CD4-positive, alpha-beta T cell (primary cell): ENCODE measurements around the gene INSR. TPM values are rescaled to one million over a fixed set of nuclear protein-coding genes. Genes with fewer than 3 reads are reported as not detected.

Experiments used
- ATAC-seq: fragments of 200-7000 bp; cut with Tn5 transposase; one replicate; pipeline ENCODE4 v1.10.0; 2022; ENCODE audit warnings: mild to moderate bottlenecking; ENCODE audit not compliant: poor library complexity
- CTCF ChIA-PET: fragments of 350-600 bp; sonication (Branson Sonifier 250); formaldehyde crosslinking; loops from one replicate; lab custom pipeline; 2021; ENCODE audit warnings: antibody characterized with exemption, inconsistent platforms; lab: Charles Lee
- POLR2A ChIA-PET: fragments of 350-600 bp; sonication (Branson Sonifier 250); formaldehyde crosslinking; loops from one replicate; lab custom pipeline; 2021; ENCODE audit warnings: antibody characterized with exemption, inconsistent platforms; lab: Charles Lee
- DNase-seq, 14 experiments: peaks; one replicate each; pipeline ENCODE4 v3.0.0-alpha.2; 2013 to 2020; ENCODE audit warnings: mixed read lengths in 2 of 14
- H3K27ac ChIP-seq, 2 donors: one replicate each; pipeline versions ENCODE4 v1.5.1 to v1.7.0; 2013; ENCODE audit warnings: low read length in 2 of 2, low read depth in 1 of 2, mild to moderate bottlenecking in 1 of 2
- H3K27me3 ChIP-seq, 2 experiments: 1 replicate in 1 of 2; 2 replicates in 1 of 2; pipeline versions ENCODE4 v1.6.1 to v1.7.0; 2013; ENCODE audit warnings: low read length in 2 of 2, control low read depth in 1 of 2, mild to moderate bottlenecking in 1 of 2, moderate library complexity in 1 of 2; ENCODE audit not compliant: insufficient read depth in 2 of 2, control insufficient read depth in 1 of 2
- H3K36me3 ChIP-seq: one replicate; pipeline ENCODE4 v1.6.1; 2013; ENCODE audit warnings: low read length, control low read depth; ENCODE audit not compliant: insufficient read depth
- H3K4me1 ChIP-seq: one replicate; pipeline ENCODE4 v1.6.1; 2013; ENCODE audit warnings: low read length, control low read depth; ENCODE audit not compliant: insufficient read depth
- H3K4me3 ChIP-seq: one replicate; pipeline ENCODE4 v1.5.1; 2013; ENCODE audit warnings: mild to moderate bottlenecking, low read length, moderate library complexity
- H3K9me3 ChIP-seq, 2 experiments: 1 replicate in 1 of 2; 2 replicates in 1 of 2; pipeline versions ENCODE4 v1.6.1 to v1.7.0; 2013; ENCODE audit warnings: low read length in 2 of 2, mild to moderate bottlenecking in 2 of 2, control low read depth in 1 of 2, moderate library complexity in 1 of 2; ENCODE audit not compliant: control insufficient read depth in 1 of 2, insufficient read depth in 1 of 2
- H3K27ac Mint-ChIP-seq: one replicate; pipeline ENCODE4 v1.8.0; 2020; ENCODE audit warnings: mixed read lengths
- H3K27me3 Mint-ChIP-seq: one replicate; pipeline ENCODE4 v1.8.0; 2021; ENCODE audit warnings: mixed read lengths
- H3K36me3 Mint-ChIP-seq: one replicate; pipeline ENCODE4 v1.8.0; 2021; ENCODE audit warnings: low read depth, mixed read lengths
- H3K4me1 Mint-ChIP-seq: one replicate; pipeline ENCODE4 v1.8.0; 2021; ENCODE audit warnings: low read depth, mixed read lengths
- H3K4me3 Mint-ChIP-seq: one replicate; pipeline ENCODE4 v1.8.0; 2020; ENCODE audit warnings: mild to moderate bottlenecking, mixed read lengths
- H3K9me3 Mint-ChIP-seq: one replicate; pipeline ENCODE4 v1.8.0; 2020; ENCODE audit warnings: mixed read lengths
- intact Hi-C, 2 experiments: fragments of 100-400 bp; cut with DNase I in 1 of 2; cut with micrococcal nuclease in 1 of 2; formaldehyde crosslinking; loops; one replicate each; pipeline versions ENCODE4 v1.15.1 to v1.9.0; 2023 to 2025; cut with DNase I, micrococcal nuclease
- total RNA-seq, 174 experiments: library from RNA in 2 of 174; stranded (reverse) in 2 of 174; gene quantifications; one replicate each; pipeline ENCODE4 v1.2.3 and lab custom pipeline; 2021 to 2026
- TF ChIP-seq, protein P1 (sequence below): fragments of 200-600 bp; IDR thresholded peaks from one replicate; pipeline ENCODE4 v1.8.0; 2022; ENCODE audit warnings: antibody characterized with exemption, mild to moderate bottlenecking

Gene INSR
- total RNA-seq, 2 experiments from 2014 or later: 1.8 to 3.0 TPM

DNA sequence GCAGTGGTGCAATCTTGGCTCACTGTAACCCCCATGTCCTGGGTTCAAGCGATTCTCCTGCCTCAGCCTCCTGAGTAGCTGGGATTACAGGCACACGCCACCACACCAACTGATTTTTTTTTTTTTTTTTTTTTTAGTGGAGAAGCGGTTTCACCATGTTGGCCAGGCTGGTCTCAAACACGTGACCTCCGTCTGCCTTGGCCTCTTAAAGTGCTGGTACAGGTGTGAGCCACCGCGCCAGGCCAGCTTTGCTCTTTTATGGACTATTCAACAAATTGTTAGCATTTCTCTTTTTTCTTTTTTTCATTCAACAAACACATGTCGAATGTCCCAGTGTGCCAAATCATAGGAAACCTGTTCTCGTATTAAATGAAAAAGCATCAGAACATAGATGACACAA, 99.6 kb downstream of the INSR start:
- no peak overlapping the region for H3K27ac ChIP-seq
- intact Hi-C loops: loop anchor here in 1 of 2 experiments (2.0 to 10.0 kb wide), 4 partner anchors 47 to 1090 kb away; partner anchors contain the start of gene TIMM44
- ATAC-seq (no peak), DNase-seq (no peak)
- H3K27me3 Mint-ChIP-seq: peaks cover 9% of the 10 kb centered on the region
- no peaks in the 10 kb centered on the region for H3K9me3 Mint-ChIP-seq
- H3K36me3 Mint-ChIP-seq: peaks cover 10% of the 10 kb centered on the region
- H3K4me1 ChIP-seq: peaks cover 42% of the 10 kb centered on the region
- peaks cover 0 to 6% of the 10 kb centered on the region in 2 experiments for H3K27me3 ChIP-seq
- no peak overlapping the region for H3K27ac Mint-ChIP-seq
- H3K9me3 ChIP-seq: no peaks in the 10 kb centered on the region
- POLR2A ChIA-PET: no interaction called here
- no peak overlapping the region for H3K4me3 ChIP-seq
- peaks cover 31% of the 10 kb centered on the region for H3K4me1 Mint-ChIP-seq
- no peak overlapping the region for H3K4me3 Mint-ChIP-seq
- CTCF ChIA-PET: interaction anchor here (0.6 to 0.7 kb wide), 2 partner anchors 25 to 98 kb away, joined by 3 read pairs; no protein-coding TSS in a partner anchor
- TF ChIP-seq, protein P1, sequence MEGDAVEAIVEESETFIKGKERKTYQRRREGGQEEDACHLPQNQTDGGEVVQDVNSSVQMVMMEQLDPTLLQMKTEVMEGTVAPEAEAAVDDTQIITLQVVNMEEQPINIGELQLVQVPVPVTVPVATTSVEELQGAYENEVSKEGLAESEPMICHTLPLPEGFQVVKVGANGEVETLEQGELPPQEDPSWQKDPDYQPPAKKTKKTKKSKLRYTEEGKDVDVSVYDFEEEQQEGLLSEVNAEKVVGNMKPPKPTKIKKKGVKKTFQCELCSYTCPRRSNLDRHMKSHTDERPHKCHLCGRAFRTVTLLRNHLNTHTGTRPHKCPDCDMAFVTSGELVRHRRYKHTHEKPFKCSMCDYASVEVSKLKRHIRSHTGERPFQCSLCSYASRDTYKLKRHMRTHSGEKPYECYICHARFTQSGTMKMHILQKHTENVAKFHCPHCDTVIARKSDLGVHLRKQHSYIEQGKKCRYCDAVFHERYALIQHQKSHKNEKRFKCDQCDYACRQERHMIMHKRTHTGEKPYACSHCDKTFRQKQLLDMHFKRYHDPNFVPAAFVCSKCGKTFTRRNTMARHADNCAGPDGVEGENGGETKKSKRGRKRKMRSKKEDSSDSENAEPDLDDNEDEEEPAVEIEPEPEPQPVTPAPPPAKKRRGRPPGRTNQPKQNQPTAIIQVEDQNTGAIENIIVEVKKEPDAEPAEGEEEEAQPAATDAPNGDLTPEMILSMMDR: no peak
- H3K36me3 ChIP-seq: no peaks in the 10 kb centered on the region

DNA sequence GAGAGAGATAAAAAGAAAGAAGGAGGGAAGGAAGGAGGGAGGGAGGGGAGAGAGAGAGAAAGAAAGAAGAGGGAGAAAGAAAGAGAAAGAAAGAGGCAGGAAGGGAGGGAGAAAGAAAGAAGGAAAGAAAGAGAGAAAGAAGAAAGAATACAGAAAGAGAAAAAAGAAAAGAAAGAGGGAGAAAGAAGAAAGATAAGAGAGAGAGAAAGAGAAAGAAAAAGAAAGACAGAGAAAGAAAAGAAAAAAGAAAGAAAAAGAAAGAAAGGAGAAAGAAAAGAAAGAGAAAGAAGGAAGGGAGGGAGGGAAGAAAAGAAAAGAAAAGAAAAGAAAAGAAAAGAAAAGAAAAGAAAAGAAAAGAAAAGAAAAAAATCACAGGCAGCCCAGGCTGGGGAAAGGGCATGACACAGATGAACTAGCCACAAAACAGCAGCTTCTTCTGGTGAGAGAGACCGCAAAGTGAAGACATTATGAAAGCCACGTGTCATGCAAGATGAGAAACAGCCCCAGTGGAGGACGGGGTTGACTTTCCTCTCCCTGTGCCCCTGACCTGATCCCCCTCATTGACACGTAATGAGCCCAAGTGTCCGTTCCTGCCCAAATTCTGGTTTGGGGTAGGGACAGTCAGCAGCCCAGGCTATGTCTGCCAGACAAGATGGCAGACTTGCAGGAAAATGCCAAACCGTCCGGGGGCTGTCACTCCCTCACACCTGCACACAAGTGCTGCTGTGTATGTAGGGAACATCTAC, 102.1 kb downstream of the INSR start:
- H3K9me3 Mint-ChIP-seq: no peaks in the 10 kb centered on the region
- Histone ChIP-seq H3K36me3 (no peaks in the 10 kb centered on the region), H3K9me3 (no peaks in the 10 kb centered on the region), H3K27ac (no peak overlapping the region), H3K4me3 (peak overlapping the region; percentile 8), H3K4me1 (peaks cover 26% of the 10 kb centered on the region), H3K27me3 (no peaks in the 10 kb centered on the region)
- ChIA-PET POLR2A (no interaction called here), CTCF (no interaction called here)
- H3K27ac Mint-ChIP-seq: peak overlapping the region; percentile 35
- TF ChIP-seq, protein P1: no peak
- DNase-seq: peak; percentile 12 to 80 (median 30)
- intact Hi-C loops: loop anchor here in 1 of 2 experiments (5.0 to 10.0 kb wide), 3 partner anchors 45 to 1087 kb away; partner anchors contain the start of gene TIMM44
- H3K36me3 Mint-ChIP-seq: peaks cover 1% of the 10 kb centered on the region
- peaks cover under 1% of the 10 kb centered on the region for H3K27me3 Mint-ChIP-seq
- H3K4me3 Mint-ChIP-seq: peak overlapping the region; percentile 14
- peak; percentile 76 for ATAC-seq
- H3K4me1 Mint-ChIP-seq: peaks cover 22% of the 10 kb centered on the region

DNA sequence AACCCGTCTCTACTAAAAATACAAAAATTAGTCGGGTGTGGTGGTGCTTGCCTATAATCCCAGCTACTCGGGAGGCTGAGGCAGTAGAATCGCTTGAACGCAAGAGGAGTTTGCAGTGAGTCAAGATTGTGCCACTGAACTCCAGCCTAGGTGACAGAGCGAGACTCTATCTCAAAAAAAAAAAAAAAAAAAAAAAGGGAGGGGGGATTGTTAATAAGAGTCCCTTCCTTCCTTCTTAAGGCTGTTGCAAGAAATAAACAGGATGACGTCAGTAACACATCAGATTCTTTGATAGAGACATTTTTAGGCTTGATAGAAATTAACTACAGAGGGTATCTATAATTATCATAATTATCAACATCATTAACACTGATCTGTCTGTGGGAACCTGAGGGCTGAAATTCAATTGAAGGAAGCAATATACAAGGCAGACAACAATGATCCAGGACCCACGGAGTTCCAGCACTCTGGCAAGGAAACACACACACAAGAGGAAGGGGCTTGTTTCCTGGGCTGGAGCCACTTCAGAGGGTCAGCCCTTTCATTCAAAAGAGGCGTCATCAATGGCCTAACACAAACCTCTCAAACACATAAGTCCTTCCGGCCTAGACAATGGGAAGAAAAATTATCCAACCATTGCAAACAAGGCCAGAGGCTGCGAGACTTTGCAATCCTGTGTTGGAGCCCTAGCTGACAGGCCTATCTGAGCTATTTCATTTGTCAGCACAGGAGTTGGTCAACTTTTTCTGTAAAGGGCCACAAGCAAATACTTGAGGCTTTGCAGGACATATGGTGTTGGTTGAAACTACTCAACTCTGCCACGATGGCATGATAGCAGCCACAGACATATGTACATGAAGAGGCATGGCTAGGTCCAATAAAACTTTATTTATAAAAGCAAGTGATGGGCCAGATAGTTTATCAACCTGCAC, 105.2 kb downstream of the INSR start:
- Mint-ChIP-seq H3K4me3 (no peak overlapping the region), H3K4me1 (peaks cover 24% of the 10 kb centered on the region), H3K9me3 (no peaks in the 10 kb centered on the region), H3K36me3 (no peaks in the 10 kb centered on the region), H3K27me3 (no peaks in the 10 kb centered on the region), H3K27ac (no peak overlapping the region)
- peaks cover 21% of the 10 kb centered on the region for H3K4me1 ChIP-seq
- H3K9me3 ChIP-seq: no peaks in the 10 kb centered on the region
- no peak overlapping the region for H3K27ac ChIP-seq
- H3K36me3 ChIP-seq: no peaks in the 10 kb centered on the region
- H3K4me3 ChIP-seq: no peak overlapping the region
- CTCF ChIA-PET: no interaction called here
- H3K27me3 ChIP-seq: no peaks in the 10 kb centered on the region
- POLR2A ChIA-PET: no interaction called here
- ATAC-seq (no peak), DNase-seq (no peak)
- intact Hi-C loops: no loop called here
- TF ChIP-seq, protein P1: no peak
